Thyroid gland (tissue), 4 donors: ENCODE results near the gene RHBDF2. TPM values are rescaled to one million over a fixed set of nuclear protein-coding genes. Genes with fewer than 3 reads are reported as not detected.

Source experiments
- DNase-seq, 2 donors: peaks; one replicate each; pipeline ENCODE4 v3.0.0-alpha.2; 2019
- H3K27ac ChIP-seq, 3 donors: fragments of 200-600 bp; sonication (generic); 1 replicate in 2 of 3; 2 replicates in 1 of 3; pipeline ENCODE4 v1.5.1; 2016 to 2019; ENCODE audit warnings: mild to moderate bottlenecking in 1 of 3, moderate library complexity in 1 of 3
- H3K27me3 ChIP-seq: fragments of 200-600 bp; sonication (generic); one replicate; pipeline ENCODE4 v1.5.1; 2019
- H3K36me3 ChIP-seq, 2 donors: fragments of 200-600 bp; sonication (generic); one replicate each; pipeline ENCODE4 v1.5.1; 2016 to 2019
- H3K4me1 ChIP-seq, 2 donors: fragments of 200-600 bp; sonication (generic); one replicate each; pipeline ENCODE4 v1.5.1; 2017 to 2019
- H3K4me3 ChIP-seq, 3 donors: fragments of 200-600 bp; sonication (generic); replicated peaks in 1 of 3; 1 replicate in 2 of 3; 2 replicates in 1 of 3; pipeline ENCODE4 v1.5.1; 2016; ENCODE audit warnings: mild to moderate bottlenecking in 1 of 3
- H3K9me3 ChIP-seq: fragments of 200-600 bp; sonication (generic); one replicate; pipeline ENCODE4 v1.5.1; 2017
- POLR2A ChIP-seq, 2 donors: fragments of 450-650 bp; IDR thresholded peaks; one replicate each; pipeline ENCODE4 v1.6.1; 2017; ENCODE audit warnings: antibody characterized with exemption in 2 of 2, mild to moderate bottlenecking in 2 of 2, moderate library complexity in 1 of 2
- WGBS, 2 donors: methylation state at CpG; one replicate each; pipeline ENCODE4 v1.1.5; 2017; 5-methylcytosine and 5-hydroxymethylcytosine counted together
- intact Hi-C: fragments of 100-400 bp; cut with DNase I; formaldehyde crosslinking; loops from one replicate; pipeline ENCODE4 v1.15.1; 2023
- total RNA-seq, 4 donors: library from RNA; depleted of rRNA; stranded (reverse); fragments of >200 nt; gene quantifications; one replicate each; pipeline ENCODE4 v1.2.3, GENCODE V29; 2016
- TF ChIP-seq, protein P1 (sequence below), 6 experiments: fragments of 200-600 bp in 3 of 6; fragments of 450-650 bp in 3 of 6; sonication (generic) in 3 of 6; IDR thresholded peaks; one replicate each; pipeline ENCODE4 v1.5.1; 2016 to 2019; ENCODE audit warnings: antibody characterized with exemption in 6 of 6, mild to moderate bottlenecking in 2 of 6, inconsistent platforms in 1 of 6, moderate library complexity in 1 of 6

RHBDF2 gene
- total RNA-seq, 4 donors from 2014 or later, result 16.4 to 31.1 (median 22.1) TPM

DNA sequence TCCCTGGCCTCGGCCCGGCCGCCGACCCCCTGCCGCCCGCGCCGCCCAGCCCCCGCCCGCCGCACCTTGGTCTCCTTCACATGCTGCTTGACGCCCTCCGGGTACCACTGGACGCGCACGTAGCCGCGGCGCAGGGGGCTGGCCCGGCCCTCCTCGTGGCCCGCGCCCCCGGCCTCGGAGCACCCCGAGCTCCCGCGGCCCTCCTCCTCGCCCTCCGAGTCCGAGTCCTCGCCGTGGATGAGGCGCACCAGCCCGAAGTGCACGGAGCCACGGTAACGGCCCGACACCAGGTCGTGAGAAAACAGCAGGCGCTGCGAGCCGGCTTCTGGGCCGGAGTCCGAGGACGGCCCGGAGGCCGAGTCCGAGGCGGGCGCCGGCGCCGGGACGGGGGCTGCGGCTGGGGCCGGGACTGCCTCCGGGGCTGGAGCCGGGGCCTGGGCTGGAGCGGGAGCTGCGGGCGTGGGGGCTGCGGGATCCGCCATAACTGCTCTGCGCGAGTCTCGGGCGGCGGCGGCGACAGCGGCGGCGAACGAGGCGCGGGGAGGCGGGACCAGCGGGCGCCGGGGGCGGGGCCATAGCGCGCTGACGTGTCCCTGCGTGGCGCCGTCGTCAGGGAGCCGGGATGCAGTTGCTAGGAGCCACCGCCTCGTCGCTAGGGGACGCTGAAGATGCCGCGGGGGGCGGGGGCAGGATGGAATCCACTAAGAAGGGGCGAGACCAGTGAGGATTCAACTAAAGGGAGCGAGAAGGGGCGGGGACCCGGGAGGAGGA is 48.4 kb downstream of the RHBDF2 start, which contains the start of gene UBE2O:
UBE2O (minus strand) TSS at position 493 of the 771 bp plus-strand sequence; CDS start at position 482, 11 bp downstream.
- Histone ChIP-seq H3K36me3 (no peaks in the 10 kb centered on the region), H3K27ac (peak within 1 kb of the TSS in 2 of 3 donors; percentile 57 to 77), H3K9me3 (no peaks in the 10 kb centered on the region), H3K4me1 (peaks cover 20 to 24% of the 10 kb centered on the region in 2 donors), H3K27me3 (no peaks in the 10 kb centered on the region), H3K4me3 (peak within 1 kb of the TSS; percentile 65 to 99 (median 82))
- intact Hi-C loops, result no loop called here
- peak; percentile 49 to 86 for TF ChIP-seq POLR2A (IDR thresholded peaks at IDR 0.05)
- TF ChIP-seq, protein P1, sequence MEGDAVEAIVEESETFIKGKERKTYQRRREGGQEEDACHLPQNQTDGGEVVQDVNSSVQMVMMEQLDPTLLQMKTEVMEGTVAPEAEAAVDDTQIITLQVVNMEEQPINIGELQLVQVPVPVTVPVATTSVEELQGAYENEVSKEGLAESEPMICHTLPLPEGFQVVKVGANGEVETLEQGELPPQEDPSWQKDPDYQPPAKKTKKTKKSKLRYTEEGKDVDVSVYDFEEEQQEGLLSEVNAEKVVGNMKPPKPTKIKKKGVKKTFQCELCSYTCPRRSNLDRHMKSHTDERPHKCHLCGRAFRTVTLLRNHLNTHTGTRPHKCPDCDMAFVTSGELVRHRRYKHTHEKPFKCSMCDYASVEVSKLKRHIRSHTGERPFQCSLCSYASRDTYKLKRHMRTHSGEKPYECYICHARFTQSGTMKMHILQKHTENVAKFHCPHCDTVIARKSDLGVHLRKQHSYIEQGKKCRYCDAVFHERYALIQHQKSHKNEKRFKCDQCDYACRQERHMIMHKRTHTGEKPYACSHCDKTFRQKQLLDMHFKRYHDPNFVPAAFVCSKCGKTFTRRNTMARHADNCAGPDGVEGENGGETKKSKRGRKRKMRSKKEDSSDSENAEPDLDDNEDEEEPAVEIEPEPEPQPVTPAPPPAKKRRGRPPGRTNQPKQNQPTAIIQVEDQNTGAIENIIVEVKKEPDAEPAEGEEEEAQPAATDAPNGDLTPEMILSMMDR (IDR thresholded peaks at IDR 0.05), result peak in 2 of 6 experiments; percentile 13 to 36
- DNase-seq, result peak; percentile 83
- WGBS, 2 donors, result 0 to 1% methylated on average over 11 to 40 of the region's 101 CpGs

DNA sequence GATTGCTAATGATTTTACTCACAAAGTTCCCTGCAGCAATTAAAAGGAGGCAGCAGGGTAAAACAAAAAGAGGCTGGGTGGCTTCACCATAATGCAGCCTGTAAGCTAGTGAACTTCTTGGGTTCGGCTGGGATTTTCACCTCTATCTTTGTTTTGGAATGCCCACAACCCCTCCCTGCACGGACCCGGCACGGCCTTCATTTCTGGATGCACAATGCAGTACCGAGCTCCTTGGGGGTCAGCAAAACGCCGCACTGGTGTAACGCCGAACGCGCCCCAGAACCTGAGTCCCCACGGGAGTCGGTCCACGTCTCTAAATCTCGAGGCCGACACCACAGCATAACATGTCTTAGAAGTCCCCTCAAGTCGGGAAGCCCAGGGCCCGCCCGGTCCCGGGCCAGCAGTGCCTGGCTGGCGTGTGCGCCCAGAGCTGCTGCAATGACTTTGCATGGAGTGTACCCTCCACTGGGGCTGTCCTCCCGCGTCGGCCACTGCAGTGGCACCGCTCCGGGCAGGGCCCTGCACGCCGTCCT is 49.0 kb downstream of the RHBDF2 start:
- intact Hi-C loops, result no loop called here
- 3 to 4% methylated on average over 13 to 15 of the region's 29 CpGs for WGBS, 2 donors

DNA sequence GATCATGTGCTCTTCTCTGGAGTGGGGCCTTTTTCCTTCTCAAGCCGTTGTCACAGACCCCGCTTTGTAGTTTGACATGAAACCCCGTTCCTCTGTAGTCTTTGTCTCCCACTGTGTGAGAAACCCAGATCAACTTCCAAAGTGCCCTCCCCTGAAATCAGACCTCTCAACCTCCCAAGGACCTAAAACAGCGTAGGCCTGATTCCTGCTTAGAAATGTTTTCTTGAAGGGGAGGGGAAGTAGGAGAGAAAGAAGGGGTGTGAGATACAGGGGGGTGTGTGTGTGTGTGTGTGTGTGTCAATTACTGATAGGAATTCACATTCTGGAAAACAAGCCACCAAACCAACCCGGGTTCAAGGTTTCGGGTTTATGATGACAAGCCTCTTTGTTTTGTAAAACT is 49.7 kb downstream of the RHBDF2 start:
- WGBS, 2 donors, result 76 to 80% methylated on average over 6 of the region's 6 CpGs
- Histone ChIP-seq H3K36me3 (no peaks in the 10 kb centered on the region), H3K27me3 (no peaks in the 10 kb centered on the region), H3K4me3 (no peak overlapping the region), H3K9me3 (no peaks in the 10 kb centered on the region), H3K27ac (no peak overlapping the region), H3K4me1 (peaks cover 34 to 37% of the 10 kb centered on the region in 2 donors)
- no peak for DNase-seq
- TF ChIP-seq POLR2A (IDR thresholded peaks at IDR 0.05), result no peak
- TF ChIP-seq, protein P1 (IDR thresholded peaks at IDR 0.05), result no peak
- intact Hi-C loops, result no loop called here

More for the DNA sequence above, 49.0 kb downstream of the RHBDF2 start:
- Histone ChIP-seq H3K27ac (peak overlapping the region in 2 of 3 donors; percentile 57 to 77), H3K27me3 (no peaks in the 10 kb centered on the region), H3K4me3 (peak overlapping the region; percentile 65 to 99 (median 82)), H3K4me1 (peaks cover 27 to 30% of the 10 kb centered on the region in 2 donors), H3K36me3 (no peaks in the 10 kb centered on the region), H3K9me3 (no peaks in the 10 kb centered on the region)
- TF ChIP-seq POLR2A (IDR thresholded peaks at IDR 0.05), result no peak
- TF ChIP-seq, protein P1 (IDR thresholded peaks at IDR 0.05), result no peak
- DNase-seq, result peak in 1 of 2 donors; percentile 26

DNA sequence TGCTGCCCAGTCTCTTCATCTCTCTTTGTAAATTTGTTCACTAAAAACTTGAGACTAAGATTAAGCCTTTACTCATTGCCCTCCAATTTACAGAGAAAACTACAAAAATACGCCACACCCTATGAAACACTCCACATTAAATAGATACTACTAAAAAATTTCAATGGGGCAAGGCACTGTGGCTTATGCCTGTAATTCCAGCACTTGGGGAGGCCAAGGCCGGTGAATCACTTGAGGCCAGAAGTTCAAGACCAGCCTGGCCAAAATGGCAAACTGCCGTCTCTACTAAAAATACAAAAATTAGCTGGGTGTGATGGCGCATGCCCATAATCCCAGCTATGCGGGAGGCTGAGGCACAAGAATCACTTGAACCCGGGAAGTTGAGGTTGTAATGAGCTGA is 52.1 kb downstream of the RHBDF2 start:
- no peak for DNase-seq
- intact Hi-C loops, result loop anchor here (5.0 kb wide), 1 partner anchor 37 kb away; no protein-coding TSS in a partner anchor
- Histone ChIP-seq H3K9me3 (no peaks in the 10 kb centered on the region), H3K4me1 (peaks cover 45 to 58% of the 10 kb centered on the region in 2 donors), H3K27ac (no peak overlapping the region), H3K27me3 (no peaks in the 10 kb centered on the region), H3K36me3 (no peaks in the 10 kb centered on the region), H3K4me3 (no peak overlapping the region)
- no peak for TF ChIP-seq POLR2A (IDR thresholded peaks at IDR 0.05)
- TF ChIP-seq, protein P1 (IDR thresholded peaks at IDR 0.05), result no peak
- 90 to 95% methylated on average over 6 of the region's 6 CpGs for WGBS, 2 donors
